GM19452 (cell line): ENCODE data around the gene PGPEP1.
"Not testable (repeated sequence)": the region's sequence is repeated elsewhere in the genome, so short reads cannot be mapped to it uniquely, and the experiment has no call there.

Source experiments
- ATAC-seq: cut with Tn5 transposase; IDR thresholded peaks from one replicate; pipeline ENCODE4 v1.9.1; 2021; ENCODE audit not compliant: unreplicated experiment

PGPEP1 gene

GRCh38 chr19:18363787-18364186 lies 23.4 kb downstream of the PGPEP1 start:
- ATAC-seq, result no peak

- not testable (repeated sequence) for ATAC-seq
These were observed 24.0 kb downstream of the PGPEP1 start for GRCh38 chr19:18364277-18364825.

GRCh38 chr19:18364826-18365528 lies 24.6 kb downstream of the PGPEP1 start:
- ATAC-seq, result no peak

GRCh38 chr19:18366021-18366435 lies 25.6 kb downstream of the PGPEP1 start:
- no peak for ATAC-seq

- no peak for ATAC-seq
These were observed 28.3 kb downstream of the PGPEP1 start for GRCh38 chr19:18368504-18369222.

GRCh38 chr19:18373407-18373891 lies 33.1 kb downstream of the PGPEP1 start:
- no peak for ATAC-seq

GRCh38 chr19:18373892-18374629 lies 33.7 kb downstream of the PGPEP1 start:
- ATAC-seq, result peak; percentile 89

- no peak for ATAC-seq
These were observed 36.6 kb downstream of the PGPEP1 start for GRCh38 chr19:18377026-18377425.

- no peak for ATAC-seq
These were observed 39.7 kb downstream of the PGPEP1 start for GRCh38 chr19:18379803-18380747.

- ATAC-seq, result no peak
These were observed 40.4 kb downstream of the PGPEP1 start for GRCh38 chr19:18380843-18381242.

- ATAC-seq, result not testable (repeated sequence)
These were observed 43.2 kb downstream of the PGPEP1 start for GRCh38 chr19:18383622-18384021.

- ATAC-seq, result no peak
These were observed 44.4 kb downstream of the PGPEP1 start for GRCh38 chr19:18384775-18385174.

GRCh38 chr19:18385359-18385674 lies 44.9 kb downstream of the PGPEP1 start:
- ATAC-seq, result no peak

- ATAC-seq, result no peak
These were observed 45.5 kb downstream of the PGPEP1 start, which contains the start of gene GDF15 for GRCh38 chr19:18385675-18386542. TSS of gene GDF15 (plus strand) at chr19:18386158. CDS start at chr19:18386190, 32 bp downstream.

- ATAC-seq, result no peak
These were observed 46.3 kb downstream of the PGPEP1 start for GRCh38 chr19:18386543-18387271.

GRCh38 chr19:18388100-18388959 lies 47.9 kb downstream of the PGPEP1 start:
- ATAC-seq, result peak; percentile 55

- ATAC-seq, result no peak
These were observed 48.7 kb downstream of the PGPEP1 start for GRCh38 chr19:18388960-18389725.
